Activated T-cell treated with anti-CD3 and anti-CD28 coated beads, Interleukin-2, amount 50 U/mL, for 48 hours (primary cell): ENCODE data around the gene MTG2.
A peak's percentile ranks its signal among the peaks of the same experiment; 100 is the strongest.

Experiments used
- DNase-seq, 2 experiments: peaks; one replicate each; pipeline ENCODE4 v3.0.0-alpha.2; 2020

MTG2 gene

DNA sequence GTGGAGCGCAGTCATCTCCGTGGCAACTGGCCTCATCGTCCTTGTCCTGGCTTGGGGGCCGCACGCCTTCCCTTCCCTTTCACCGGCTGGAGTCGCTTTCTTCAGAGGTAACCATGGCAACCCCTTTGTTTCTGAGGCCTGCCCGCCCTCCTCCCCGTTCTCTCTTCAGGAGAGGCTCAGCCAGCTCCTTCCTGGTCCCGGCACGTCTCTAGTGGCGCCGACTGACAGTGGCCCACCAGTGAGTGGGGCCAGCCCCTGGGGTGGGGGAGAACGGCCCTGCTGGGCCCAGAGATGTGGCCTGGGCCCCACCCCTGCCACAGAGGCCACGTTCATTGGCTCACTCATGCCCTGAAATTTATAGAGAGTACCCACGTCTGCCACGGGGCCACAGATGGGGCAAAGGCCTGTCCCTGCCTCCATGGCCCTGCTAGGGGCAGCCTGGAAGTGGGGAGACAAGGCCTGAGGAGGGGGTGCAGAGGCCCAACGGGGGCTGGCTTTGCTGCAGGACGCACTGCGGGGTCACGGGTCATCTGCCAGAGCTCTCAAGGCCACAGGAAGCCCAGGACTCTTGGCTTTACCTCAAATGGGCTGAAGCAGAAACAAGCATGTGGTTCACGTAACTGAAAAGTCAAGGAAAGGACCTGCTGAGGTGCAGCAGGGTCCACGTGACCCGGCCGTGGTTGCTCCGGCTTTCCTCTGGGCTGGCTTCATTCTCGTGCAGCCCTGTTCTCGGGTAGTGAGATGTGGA is 54.1 kb downstream of the MTG2 start:
- DNase-seq: no peak

DNA sequence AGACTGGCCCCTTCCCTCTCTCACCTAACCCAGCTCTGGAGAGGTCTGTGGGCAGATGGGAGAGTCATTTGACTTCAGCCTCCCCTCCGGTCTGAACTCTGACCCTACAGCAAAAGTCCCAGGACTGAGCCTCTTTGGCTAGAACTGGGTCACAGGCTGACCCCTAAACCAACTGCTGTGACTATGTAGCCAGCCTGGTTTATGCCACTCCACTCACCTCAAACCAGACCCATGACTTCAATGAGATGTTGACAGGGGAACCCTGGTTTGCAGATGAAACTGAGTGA is 54.6 kb downstream of the MTG2 start:
- DNase-seq: no peak

DNA sequence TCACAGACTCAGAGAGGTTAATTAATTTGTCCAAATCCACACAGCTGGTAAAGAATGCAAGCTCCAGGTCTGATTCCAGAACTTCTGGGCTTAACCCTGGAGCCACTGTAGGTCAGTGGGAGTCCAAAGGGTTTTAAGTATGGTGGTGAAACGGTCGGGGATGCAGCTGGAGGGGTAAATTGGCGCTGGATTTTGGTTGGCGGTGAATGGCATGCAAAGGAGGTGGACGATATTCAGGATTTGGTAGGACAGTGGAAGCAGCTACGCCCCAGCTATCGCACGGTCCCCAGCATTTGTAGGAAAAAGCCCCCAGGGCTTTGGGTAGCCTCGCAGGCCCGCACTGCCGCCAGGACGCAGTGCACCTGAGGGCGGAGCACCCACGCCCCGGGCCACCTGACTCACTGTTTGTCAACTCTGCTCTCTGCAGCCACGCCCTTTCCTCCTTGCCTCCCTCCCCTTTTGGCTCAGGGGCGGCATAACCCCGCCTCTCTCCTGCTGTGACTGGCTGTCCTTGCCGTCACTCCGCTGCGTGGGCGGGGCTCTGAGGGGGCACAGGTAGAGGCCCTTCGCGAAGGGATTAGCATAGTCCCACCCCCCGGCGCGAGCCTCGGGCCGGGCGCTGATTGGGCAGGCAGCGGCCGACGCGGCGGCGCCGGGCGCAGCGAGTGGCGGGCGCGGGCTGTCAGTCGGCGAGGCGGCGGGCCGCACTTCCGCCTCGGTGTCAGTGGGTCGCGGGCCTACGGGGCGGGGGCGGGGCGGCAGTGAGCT is 55.2 kb downstream of the MTG2 start, which contains the start of gene OSBPL2:
Gene OSBPL2, plus strand, starts transcription at position 721 of the 768 bp plus-strand sequence. CDS start 17,664 bp downstream, outside the sequence.
- peak; percentile 100 for DNase-seq

DNA sequence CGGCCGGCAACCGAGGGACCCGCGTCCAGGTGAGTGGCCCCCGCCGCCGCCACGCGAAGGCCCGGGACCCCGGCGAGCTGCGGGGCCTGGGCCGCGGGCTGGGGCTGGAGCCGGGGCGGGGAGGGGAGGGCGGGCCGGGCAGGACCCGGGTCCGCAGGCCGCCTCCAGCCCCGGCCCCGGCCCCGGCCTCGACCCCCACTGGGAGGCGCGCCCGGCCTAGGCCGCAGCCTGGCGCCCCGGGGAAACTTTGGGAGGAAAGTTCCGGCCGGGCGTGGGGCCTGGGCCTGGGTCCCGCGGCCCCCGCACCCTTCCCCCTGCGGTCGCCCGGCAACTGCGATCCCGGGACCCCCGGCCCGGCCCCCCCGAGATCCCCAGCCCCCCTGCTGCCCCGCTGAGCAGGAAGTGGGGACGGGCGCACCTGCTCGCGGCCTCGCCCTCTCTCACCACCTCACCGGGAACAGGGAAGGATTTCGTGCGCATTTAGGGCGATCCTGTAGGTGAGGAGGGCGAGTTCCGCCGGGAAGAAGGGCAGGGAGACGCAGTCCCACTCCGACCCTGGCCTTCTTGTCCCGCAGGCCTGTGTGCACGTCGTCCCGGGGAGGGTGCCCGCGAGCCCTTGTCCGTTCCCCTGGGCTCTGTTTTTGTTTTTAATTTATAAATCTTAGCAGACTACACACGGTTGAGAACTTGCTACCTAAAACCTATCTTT is 55.9 kb downstream of the MTG2 start:
- DNase-seq: no peak

DNA sequence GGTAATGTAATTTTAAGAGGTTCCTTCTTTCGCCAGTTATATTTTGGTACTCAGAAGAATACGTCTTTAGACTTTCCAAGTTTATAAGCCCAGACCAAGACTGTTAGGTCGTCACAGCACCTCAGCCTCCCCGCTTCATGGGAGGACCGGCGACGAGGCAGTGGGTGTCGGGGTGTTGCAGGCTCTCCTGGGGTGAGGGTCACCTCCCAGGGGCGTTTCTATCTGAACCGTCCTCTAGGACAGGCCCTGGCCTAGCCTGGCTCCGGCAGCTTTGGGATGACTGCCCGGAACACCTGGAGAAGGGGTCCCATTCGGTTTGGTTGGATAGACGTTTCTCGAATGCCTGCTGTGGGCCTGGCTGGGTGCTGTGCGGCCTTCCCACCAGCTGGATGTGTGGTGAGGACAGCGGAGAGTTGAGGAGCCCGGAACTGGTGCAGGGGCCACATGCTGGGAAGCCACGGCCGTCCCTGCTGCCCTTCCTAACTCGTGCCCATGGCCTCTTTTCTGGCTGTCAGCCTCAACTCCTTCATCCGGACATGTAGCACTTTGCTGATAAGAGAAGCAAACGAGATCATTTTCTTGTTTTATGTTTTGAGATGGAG is 56.6 kb downstream of the MTG2 start:
- no peak for DNase-seq

DNA sequence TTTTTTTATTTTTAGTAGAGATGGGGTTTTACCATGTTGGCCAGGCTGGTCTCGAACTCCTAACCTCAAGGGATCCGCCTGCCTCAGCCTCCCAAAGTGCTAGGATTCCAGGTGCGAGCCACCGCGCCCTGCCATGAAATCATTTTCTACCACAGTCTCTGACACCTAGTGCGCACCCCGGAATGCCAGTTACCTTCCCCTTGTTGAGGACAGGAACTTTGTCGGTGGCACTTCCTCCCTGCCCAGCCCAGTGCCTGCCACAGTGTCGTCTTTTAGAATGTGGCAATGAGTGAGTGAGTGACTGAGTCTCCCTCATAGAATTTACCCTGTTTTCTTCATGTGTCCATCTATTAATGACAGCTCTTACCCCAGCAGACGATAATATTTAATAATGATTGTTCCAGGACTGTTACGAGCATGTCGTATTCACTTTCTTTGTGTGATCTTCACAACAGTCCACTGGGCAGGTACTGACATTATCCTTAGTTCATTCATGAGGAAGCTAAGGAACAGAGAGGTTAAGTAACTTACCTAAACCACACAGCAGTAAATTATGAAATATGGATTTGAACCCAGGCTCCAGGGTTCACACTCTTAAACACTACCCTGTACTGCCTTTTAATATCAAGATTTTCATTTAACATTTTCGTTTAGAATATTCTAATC is 57.3 kb downstream of the MTG2 start:
- no peak for DNase-seq

DNA sequence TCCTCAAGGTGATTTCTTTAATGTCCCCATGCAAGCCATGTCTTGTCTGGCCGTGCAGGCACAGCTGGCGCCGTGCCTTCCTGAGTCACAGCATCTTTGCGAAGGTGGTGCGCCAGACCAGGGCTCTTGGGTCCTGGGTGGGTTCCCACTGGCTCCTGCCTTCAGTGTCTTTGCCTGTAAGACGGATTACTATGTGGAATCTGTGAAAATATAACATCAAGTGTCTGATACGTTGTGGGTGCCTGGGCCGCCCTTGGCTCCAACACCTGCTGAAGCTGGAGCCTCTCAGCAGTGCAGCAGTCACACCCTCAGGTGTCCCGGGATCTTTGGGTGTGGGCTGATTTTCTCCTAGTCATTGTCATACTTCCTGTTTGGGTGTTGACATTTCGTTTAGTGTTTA is 58.7 kb downstream of the MTG2 start:
- no peak for DNase-seq

DNA sequence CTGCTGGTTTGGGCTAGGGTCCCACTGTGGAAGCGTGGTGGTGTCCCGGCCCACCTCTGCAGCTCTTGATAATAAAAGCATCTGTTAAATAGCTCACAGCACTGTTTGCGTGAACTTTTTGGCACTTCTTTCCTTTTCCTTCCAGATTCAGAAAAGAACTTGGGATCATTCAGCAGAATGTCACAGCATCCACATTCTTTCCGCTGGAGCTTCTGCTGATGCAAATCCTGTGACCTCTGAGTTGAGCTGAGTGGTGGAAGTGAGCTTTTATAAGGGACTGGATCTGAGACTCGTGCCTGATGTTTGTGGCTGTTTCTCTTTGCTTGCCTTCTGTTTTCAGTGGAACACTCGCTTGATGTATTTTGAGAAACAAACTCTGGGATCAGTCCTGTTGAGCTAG is 59.3 kb downstream of the MTG2 start:
- DNase-seq: no peak

DNA sequence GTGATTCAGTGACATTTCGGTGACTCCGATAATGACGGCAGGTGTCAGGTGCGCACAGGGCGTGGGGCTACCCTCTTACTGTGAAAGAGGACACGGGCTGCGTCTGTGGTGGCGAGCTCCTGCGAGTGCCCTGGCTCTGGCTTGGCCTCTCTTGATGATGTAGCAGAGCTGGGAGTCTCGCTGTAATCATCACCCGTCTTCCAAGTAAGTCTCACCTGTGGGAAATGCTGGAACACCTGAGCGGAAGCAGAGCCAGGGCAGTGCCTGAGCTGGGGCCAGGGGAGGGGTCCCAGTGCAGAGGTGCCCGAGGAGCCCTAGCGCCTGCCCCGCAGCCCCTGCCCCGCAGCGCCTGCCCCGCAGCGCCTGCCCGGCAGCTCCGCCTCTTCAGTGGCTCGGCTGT is 60.3 kb downstream of the MTG2 start:
- DNase-seq: no peak

DNA sequence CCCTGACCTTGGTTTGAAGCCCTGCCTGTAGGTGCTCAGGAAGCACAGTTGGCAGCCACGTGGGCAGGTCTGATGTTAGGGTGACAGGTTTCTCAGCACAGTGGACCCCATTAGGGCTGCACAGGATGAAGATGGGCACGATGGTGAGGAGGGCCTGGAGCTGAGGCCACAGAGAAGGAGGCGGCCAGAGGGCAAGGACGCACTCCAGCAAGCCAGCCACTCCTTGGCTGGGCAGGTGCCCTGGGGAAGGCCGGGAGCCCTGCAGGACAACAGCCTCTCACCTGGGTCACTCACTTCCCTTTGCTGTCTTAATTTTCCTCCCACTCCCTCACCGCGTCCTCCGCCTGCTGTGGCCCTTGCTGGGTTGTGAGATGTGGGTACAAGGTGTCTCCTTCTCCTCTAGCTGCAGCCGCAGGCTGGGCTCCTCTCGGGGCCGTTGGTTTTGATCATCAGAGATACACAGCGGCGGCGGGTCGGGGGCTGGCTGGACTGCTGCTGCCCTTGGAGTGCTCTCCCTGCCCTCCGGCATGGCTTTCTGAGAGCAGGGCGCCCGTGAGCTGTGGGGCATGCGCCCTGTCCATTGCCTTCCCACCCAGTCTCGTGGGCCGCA is 61.2 kb downstream of the MTG2 start:
- no peak for DNase-seq

DNA sequence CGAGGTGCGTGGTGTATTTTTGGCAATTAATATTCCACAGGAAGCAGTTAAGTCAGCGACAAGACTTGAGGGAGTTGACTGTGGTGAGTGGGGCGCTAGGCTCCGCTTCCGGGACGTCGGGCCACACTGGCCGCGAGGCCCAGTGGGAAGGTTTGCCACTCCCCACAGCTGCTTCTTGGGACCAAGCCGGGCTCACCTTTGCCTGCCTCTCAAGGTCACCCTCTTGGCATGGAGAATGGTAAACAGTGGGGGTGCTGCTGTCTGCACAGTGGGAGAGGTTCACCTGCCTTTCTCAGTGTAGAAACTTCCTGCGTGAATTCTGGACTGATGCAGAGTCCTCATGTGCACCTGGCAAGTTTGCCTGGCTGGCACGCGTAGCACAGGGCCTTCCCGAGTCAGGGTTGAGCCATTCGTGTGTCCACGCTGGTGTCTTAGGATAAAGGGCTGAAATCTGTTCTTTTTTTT is 61.8 kb downstream of the MTG2 start:
- no peak for DNase-seq

DNA sequence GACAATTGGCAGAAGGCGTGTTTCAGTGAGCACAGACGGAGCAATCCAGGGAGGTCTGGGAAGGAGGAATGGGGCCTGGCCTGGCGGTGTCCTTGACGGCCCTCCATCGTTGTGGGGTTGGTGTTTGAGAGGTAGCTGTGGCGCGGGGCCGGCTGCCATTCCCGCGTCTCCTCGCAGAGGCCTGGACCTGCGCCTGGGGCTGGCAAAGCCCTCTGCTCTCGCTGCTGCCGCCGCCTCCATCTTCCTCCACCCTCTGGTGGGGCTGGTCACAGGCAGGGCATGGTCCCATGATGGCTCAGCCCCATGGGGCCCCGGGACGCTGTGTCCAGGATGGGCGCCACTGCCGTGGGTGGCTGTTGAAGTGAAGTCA is 63.1 kb downstream of the MTG2 start:
- no peak for DNase-seq

DNA sequence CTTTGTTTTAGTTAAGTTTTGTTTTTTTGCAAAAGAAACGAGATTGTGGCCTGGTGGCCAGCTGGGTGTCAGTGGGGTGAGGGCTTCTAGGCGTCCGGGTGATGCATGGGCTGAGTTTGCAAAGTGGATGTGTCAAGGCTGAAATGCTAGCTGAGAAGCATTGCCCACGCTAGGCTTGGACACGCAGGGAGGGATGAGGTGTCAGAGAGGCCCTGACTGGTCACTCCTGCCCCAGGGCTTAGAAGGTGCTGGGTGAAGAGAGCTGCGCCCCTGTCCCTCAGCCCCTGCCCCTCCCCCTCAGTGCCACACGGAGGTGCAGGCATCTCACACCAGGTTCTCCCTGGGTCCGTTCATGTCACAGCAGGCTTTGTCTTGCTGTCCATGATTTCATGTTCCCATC is 63.6 kb downstream of the MTG2 start:
- no peak for DNase-seq

DNA sequence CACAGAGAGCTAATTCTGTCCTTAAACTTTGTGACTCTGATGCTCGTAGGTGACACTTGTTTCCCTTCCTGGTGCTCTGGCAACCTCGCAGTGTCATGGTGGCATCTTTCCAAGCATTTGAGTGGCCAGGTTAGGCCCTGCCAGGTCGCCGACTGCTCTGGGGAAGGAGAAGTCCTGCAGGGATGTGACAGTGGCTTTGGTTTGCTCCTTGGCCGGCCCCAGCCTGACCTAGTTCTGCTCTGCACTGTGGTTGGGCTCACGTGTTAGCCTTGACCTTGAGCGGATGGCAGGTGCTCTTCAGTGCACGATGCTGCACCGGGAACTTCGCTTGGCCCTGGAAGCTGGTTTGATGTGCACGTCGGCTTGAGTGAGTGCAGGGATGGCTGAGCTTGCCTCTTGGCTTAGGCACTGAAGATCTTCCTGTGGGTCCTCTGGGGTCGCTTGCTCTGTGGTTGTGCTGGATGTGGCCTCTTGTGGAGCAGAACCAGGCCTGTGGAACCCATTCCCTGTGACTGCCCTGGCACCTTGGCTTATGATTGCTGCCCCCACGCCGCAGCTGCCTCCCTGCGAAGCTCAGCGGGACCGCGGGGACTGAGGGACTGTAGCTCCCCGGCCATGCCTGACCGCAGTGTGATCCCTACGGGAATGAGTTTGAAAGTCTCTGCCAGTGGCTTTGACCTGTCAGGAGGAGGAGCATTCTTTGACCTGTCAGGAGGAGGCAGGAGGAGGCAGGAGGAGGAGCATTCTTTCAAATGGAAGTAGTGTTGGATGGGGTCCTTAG is 64.2 kb downstream of the MTG2 start:
- no peak for DNase-seq

DNA sequence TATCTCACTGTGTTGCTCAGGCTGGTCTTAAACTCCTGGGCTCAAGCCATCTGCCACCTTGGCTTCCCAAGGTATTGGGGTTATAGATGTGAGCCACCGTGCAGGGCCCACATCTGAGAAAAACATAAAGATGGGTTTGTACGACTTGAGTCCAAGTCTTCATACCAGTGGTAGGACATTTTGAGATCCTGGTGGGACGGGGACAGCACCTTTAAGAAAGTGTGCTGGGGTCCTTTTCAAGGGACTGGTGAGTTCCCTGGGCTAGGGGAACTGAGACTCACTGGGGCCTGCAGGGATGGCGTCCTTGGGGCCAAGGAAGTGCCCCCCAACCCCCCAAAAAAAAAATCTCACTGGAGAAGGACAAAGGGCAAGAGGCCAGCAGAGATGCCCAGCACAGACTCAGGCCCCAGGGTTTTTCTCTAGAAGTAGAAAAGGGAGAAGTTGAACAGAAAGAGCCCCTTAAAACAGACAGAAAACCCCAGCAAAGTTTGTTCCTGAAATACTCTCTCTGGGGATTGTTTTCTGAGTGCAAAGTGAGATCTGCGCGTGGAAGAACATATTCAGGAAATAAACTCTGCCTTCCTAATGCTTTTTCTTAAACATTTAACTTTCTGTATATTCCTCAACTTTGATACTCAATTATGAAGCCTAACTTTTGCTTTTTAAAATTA is 66.2 kb downstream of the MTG2 start:
- DNase-seq: no peak

DNA sequence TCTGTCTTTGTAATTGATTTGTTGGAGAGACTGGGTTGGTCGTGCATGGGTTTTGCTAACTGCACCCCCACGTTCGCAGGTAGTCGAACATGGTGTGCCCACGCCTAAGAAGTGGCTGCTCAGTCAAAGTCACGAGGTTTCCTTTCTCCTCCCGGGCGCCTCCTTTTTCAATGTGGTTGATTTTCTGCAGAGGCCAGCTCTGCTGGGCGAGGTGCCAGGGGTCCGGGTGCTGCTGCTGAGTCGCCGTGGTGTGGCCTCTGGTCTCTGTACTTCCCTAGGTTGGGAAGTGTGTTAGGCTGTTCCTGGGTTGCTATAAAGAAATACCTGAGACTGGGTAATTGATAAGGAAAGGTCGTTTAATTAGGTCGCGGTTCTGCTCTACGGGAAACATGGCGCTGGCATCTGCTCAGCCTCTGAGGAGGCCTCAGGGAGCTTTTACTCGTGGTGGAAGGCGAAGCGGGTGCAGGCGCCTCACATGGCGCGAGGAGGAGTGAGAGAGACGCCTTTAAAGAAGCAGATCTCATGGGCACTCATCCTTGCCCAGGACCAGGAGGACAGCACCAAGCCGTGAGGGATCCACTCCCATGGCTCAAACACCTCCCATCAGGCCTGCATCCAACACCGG is 69.6 kb downstream of the MTG2 start:
- DNase-seq: no peak
